HEK293T (cell line): ENCODE results near the gene ZBTB33.

Source experiments
- CTCF ChIA-PET: fragments of 350-600 bp; formaldehyde crosslinking; extraction: SDS; loops from one replicate; lab custom pipeline; 2021; ENCODE audit warnings: antibody characterized with exemption, inconsistent platforms; lab: Yijun Ruan, JAX
- POLR2A ChIA-PET: fragments of 350-600 bp; formaldehyde crosslinking; extraction: SDS; loops from one replicate; lab custom pipeline; 2020; ENCODE audit warnings: antibody characterized with exemption, inconsistent platforms; lab: Yijun Ruan, JAX
- DNase-seq: peaks from one replicate; pipeline ENCODE4 v3.0.0; 2012; ENCODE audit warnings: mixed read lengths; ENCODE audit errors: extremely low spot score
- ARNT ChIP-seq: fragments of 450-650 bp; IDR thresholded peaks from 2 replicates; pipeline ENCODE4 v1.6.1; 2017; ENCODE audit warnings: mild to moderate bottlenecking
- BHLHE40 ChIP-seq: fragments of 450-650 bp; IDR thresholded peaks from 2 replicates; pipeline ENCODE4 v1.6.1; 2016; ENCODE audit warnings: mild to moderate bottlenecking, moderate library complexity, borderline replicate concordance
- CTBP1 ChIP-seq: fragments of 450-650 bp; IDR thresholded peaks from 2 replicates; pipeline ENCODE4 v1.6.1; 2016; ENCODE audit warnings: borderline replicate concordance
- ELF4 ChIP-seq: fragments of 450-650 bp; IDR thresholded peaks from 2 replicates; pipeline ENCODE4 v1.6.1; 2017; ENCODE audit warnings: antibody characterized with exemption
- FOXA1 ChIP-seq: fragments of 450-650 bp; IDR thresholded peaks from 2 replicates; pipeline ENCODE4 v1.6.1; 2016; ENCODE audit warnings: mild to moderate bottlenecking
- FOXK2 ChIP-seq: fragments of 450-650 bp; IDR thresholded peaks from 2 replicates; pipeline ENCODE4 v1.6.1; 2016; ENCODE audit warnings: mild to moderate bottlenecking
- FOXM1 ChIP-seq: fragments of 450-650 bp; IDR thresholded peaks from 2 replicates; pipeline ENCODE4 v1.6.1; 2017; ENCODE audit warnings: mild to moderate bottlenecking, borderline replicate concordance
- HDGF ChIP-seq: fragments of 450-650 bp; IDR thresholded peaks from 2 replicates; pipeline ENCODE4 v1.6.1; 2017; ENCODE audit warnings: antibody characterized with exemption, borderline replicate concordance
- L3MBTL2 ChIP-seq: fragments of 450-650 bp; conservative IDR thresholded peaks from 2 replicates; pipeline ENCODE4 v1.6.1; 2016; ENCODE audit warnings: mild to moderate bottlenecking
- LEF1 ChIP-seq: fragments of 450-650 bp; IDR thresholded peaks from 2 replicates; pipeline ENCODE4 v1.6.1; 2017; ENCODE audit warnings: mild to moderate bottlenecking, borderline replicate concordance
- NFRKB ChIP-seq: fragments of 450-650 bp; IDR thresholded peaks from 2 replicates; pipeline ENCODE4 v1.6.1; 2016; ENCODE audit warnings: mild to moderate bottlenecking, moderate library complexity
- PKNOX1 ChIP-seq: fragments of 450-650 bp; IDR thresholded peaks from 2 replicates; pipeline ENCODE4 v1.6.1; 2016
- SP1 ChIP-seq: fragments of 450-650 bp; IDR thresholded peaks from 2 replicates; pipeline ENCODE4 v1.6.1; 2017
- SUZ12 ChIP-seq: fragments of 450-650 bp; IDR thresholded peaks from 2 replicates; pipeline ENCODE4 v1.6.1; 2016; ENCODE audit warnings: mild to moderate bottlenecking
- TARDBP ChIP-seq: fragments of 450-650 bp; IDR thresholded peaks from 2 replicates; pipeline ENCODE4 v1.6.1; 2016
- ZNF384 ChIP-seq: fragments of 450-650 bp; IDR thresholded peaks from 2 replicates; pipeline ENCODE4 v1.6.1; 2016

ZBTB33 gene

GRCh38 chrX:120281761-120282160 is 31.1 kb downstream of the ZBTB33 start:
- POLR2A ChIA-PET, result no interaction called here
- CTCF ChIA-PET, result no interaction called here
- TF ChIP-seq TARDBP (no peak), BHLHE40 (no peak), LEF1 (no peak), SP1 (no peak)
- no peak for DNase-seq

- no peak for DNase-seq
- TF ChIP-seq FOXK2 (no peak), SUZ12 (no peak), BHLHE40 (no peak), L3MBTL2 (no peak), SP1 (no peak), ELF4 (no peak), CTBP1 (no peak), FOXM1 (no peak), PKNOX1 (no peak), NFRKB (no peak), TARDBP (no peak), ZNF384 (no peak), HDGF (no peak), FOXA1 (no peak), ARNT (no peak), LEF1 (no peak)
- ChIA-PET CTCF (no interaction called here), POLR2A (no interaction called here)
Measured at GRCh38 chrX:120282697-120283096, 32.1 kb downstream of the ZBTB33 start.

GRCh38 chrX:120286733-120287512 is 36.3 kb downstream of the ZBTB33 start:
- CTCF ChIA-PET, result no interaction called here
- no peak for DNase-seq
- TF ChIP-seq ZNF384 (no peak), LEF1 (no peak), ELF4 (no peak), FOXK2 (no peak), HDGF (no peak), BHLHE40 (no peak), L3MBTL2 (no peak), FOXA1 (no peak), TARDBP (no peak), PKNOX1 (no peak), CTBP1 (no peak), FOXM1 (no peak), SP1 (no peak), NFRKB (no peak), ARNT (no peak), SUZ12 (no peak)
- POLR2A ChIA-PET, result no interaction called here

- DNase-seq, result no peak
- POLR2A ChIA-PET, result no interaction called here
- CTCF ChIA-PET, result no interaction called here
- TF ChIP-seq SUZ12 (no peak), ELF4 (no peak), NFRKB (no peak)
Measured at GRCh38 chrX:120287513-120288112, 37.0 kb downstream of the ZBTB33 start.

GRCh38 chrX:120290107-120290506 is 39.5 kb downstream of the ZBTB33 start:
- TF ChIP-seq ARNT (no peak), BHLHE40 (no peak), ZNF384 (no peak), L3MBTL2 (no peak), TARDBP (no peak), LEF1 (no peak), ELF4 (no peak), CTBP1 (no peak), NFRKB (no peak), SP1 (no peak), HDGF (no peak), FOXM1 (no peak), FOXA1 (no peak), PKNOX1 (no peak), SUZ12 (no peak)
- CTCF ChIA-PET, result no interaction called here
- POLR2A ChIA-PET, result no interaction called here
- no peak for DNase-seq

GRCh38 chrX:120291211-120291610 is 40.6 kb downstream of the ZBTB33 start:
- DNase-seq, result no peak
- TF ChIP-seq TARDBP (no peak), ZNF384 (no peak), FOXM1 (no peak), FOXA1 (no peak), BHLHE40 (no peak), PKNOX1 (no peak), SP1 (no peak), HDGF (no peak), LEF1 (no peak), L3MBTL2 (no peak), NFRKB (no peak), ARNT (no peak), ELF4 (no peak)
- ChIA-PET POLR2A (no interaction called here), CTCF (no interaction called here)
